ENCODE results near the gene SLC4A9.
A peak's percentile ranks its signal among the peaks of the same experiment; 100 is the strongest.

The SLC4A9 gene

GRCh38 chr5:140346348-140347221 lies 13.4 kb upstream of the SLC4A9 start, which contains the start of gene HBEGF:
TSS of gene HBEGF (minus strand) at chr5:140346603. CDS start at chr5:140346328, 275 bp downstream.
- Histone ChIP-seq H3K27me3 (ENCODE audit: control insufficient read depth in 1 of 2, insufficient read depth in 2 of 2, low read length in 2 of 2) (no peaks in the 10 kb centered on the region), H3K9me3 (ENCODE audit: control insufficient read depth in 1 of 2, low read length in 2 of 2) (no peaks in the 10 kb centered on the region), H3K4me3 (ENCODE audit: low read depth in 1 of 2, low read length in 2 of 2) (peak within 1 kb of the TSS; percentile 72 to 82), H3K27ac (ENCODE audit: low read depth, low read length) (peak within 1 kb of the TSS; percentile 61), H3K9ac (ENCODE audit: low read depth in 1 of 2, low read length in 2 of 2) (peak within 1 kb of the TSS; percentile 55 to 61), H3K4me1 (ENCODE audit: control insufficient read depth in 1 of 2, insufficient read depth in 2 of 2, low read length in 2 of 2) (peaks cover 48% of the 10 kb centered on the region in 2 donors), H3K36me3 (ENCODE audit: control insufficient read depth in 1 of 2, insufficient read depth in 2 of 2, low read length in 2 of 2) (peaks cover 6 to 10% of the 10 kb centered on the region in 2 donors)

DNA sequence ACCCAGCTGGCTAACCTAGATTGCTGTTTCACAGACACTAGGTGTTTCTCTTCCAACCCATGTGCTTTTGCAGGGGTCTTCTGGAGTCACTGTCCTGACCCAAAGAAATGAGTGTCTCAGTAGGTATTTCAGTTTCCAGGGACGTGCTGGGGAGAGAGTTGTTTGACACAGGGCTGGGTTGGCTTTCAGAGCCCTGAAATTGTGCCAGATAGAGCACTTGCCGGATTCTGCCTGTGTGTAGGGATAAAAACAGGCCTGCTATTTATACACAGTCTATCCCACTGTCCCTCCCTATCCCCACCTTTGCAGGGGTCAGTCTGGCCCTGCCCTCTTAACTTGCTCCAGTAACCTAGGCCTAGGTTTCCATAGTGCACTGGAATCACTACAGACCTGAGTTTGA lies 12.6 kb upstream of the SLC4A9 start:
- Histone ChIP-seq H3K36me3 (ENCODE audit: control insufficient read depth in 1 of 2, insufficient read depth in 2 of 2, low read length in 2 of 2) (peaks cover 2 to 4% of the 10 kb centered on the region in 2 donors), H3K27me3 (ENCODE audit: control insufficient read depth in 1 of 2, insufficient read depth in 2 of 2, low read length in 2 of 2) (no peaks in the 10 kb centered on the region), H3K9ac (ENCODE audit: low read depth in 1 of 2, low read length in 2 of 2) (peak overlapping the region; percentile 45 to 55), H3K27ac (ENCODE audit: low read depth, low read length) (no peak overlapping the region), H3K4me1 (ENCODE audit: control insufficient read depth in 1 of 2, insufficient read depth in 2 of 2, low read length in 2 of 2) (peaks cover 44 to 48% of the 10 kb centered on the region in 2 donors), H3K9me3 (ENCODE audit: control insufficient read depth in 1 of 2, low read length in 2 of 2) (no peaks in the 10 kb centered on the region), H3K4me3 (ENCODE audit: low read depth in 1 of 2, low read length in 2 of 2) (peak overlapping the region; percentile 68 to 82)

DNA sequence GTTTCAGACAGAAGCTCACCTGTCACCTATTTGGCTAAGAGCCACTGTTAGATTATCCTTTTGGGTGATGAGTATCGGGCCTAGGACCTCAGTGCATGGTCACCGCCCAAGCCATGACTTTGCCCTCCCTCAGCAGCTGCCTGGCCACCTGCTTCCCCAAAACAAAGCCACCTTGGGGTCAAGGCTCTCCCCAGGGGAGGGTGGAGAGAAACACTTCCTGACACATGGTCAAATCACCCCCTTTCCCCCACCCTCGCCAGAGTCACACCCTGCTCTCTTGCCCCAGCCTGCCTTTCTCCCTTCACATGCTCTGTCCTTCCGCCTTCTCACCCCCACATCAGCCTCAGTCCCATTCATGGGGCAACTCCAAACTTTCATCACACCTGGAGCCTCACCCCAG lies 11.9 kb upstream of the SLC4A9 start:
- H3K27ac ChIP-seq (ENCODE audit: low read depth, low read length): no peak overlapping the region
- no peaks in the 10 kb centered on the region for H3K27me3 ChIP-seq (ENCODE audit: control insufficient read depth in 1 of 2, insufficient read depth in 2 of 2, low read length in 2 of 2)
- H3K9me3 ChIP-seq (ENCODE audit: control insufficient read depth in 1 of 2, low read length in 2 of 2): no peaks in the 10 kb centered on the region
- H3K9ac ChIP-seq (ENCODE audit: low read depth in 1 of 2, low read length in 2 of 2): no peak overlapping the region
- H3K36me3 ChIP-seq (ENCODE audit: control insufficient read depth in 1 of 2, insufficient read depth in 2 of 2, low read length in 2 of 2): peaks cover 0 to 1% of the 10 kb centered on the region in 2 donors
- H3K4me1 ChIP-seq (ENCODE audit: control insufficient read depth in 1 of 2, insufficient read depth in 2 of 2, low read length in 2 of 2): peaks cover 42 to 43% of the 10 kb centered on the region in 2 donors
- no peak overlapping the region for H3K4me3 ChIP-seq (ENCODE audit: low read depth in 1 of 2, low read length in 2 of 2)

DNA sequence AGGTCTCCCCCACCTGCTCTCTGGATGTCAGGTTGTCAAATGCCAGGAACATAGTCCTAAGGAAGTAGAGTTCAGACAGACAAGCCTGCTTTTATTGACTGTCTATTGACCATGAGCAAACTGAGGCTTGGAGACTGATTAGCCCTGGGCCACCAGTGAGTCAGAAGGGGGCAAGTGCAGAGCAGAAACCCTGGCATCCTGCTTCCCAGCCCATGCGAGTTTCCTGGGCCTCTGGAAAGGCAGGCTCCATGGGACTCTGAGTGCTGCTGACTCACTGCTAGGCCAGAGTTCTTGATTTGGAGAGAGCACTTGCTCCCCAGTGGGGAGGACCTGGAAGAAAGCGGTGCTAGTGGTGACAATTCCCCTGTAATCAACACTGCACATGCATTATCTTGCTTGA lies 10.8 kb upstream of the SLC4A9 start:
- H3K4me3 ChIP-seq (ENCODE audit: low read depth in 1 of 2, low read length in 2 of 2): no peak overlapping the region
- peaks cover 39% of the 10 kb centered on the region in 2 donors for H3K4me1 ChIP-seq (ENCODE audit: control insufficient read depth in 1 of 2, insufficient read depth in 2 of 2, low read length in 2 of 2)
- H3K36me3 ChIP-seq (ENCODE audit: control insufficient read depth in 1 of 2, insufficient read depth in 2 of 2, low read length in 2 of 2): no peaks in the 10 kb centered on the region
- H3K9me3 ChIP-seq (ENCODE audit: control insufficient read depth in 1 of 2, low read length in 2 of 2): no peaks in the 10 kb centered on the region
- no peaks in the 10 kb centered on the region for H3K27me3 ChIP-seq (ENCODE audit: control insufficient read depth in 1 of 2, insufficient read depth in 2 of 2, low read length in 2 of 2)
- H3K27ac ChIP-seq (ENCODE audit: low read depth, low read length): no peak overlapping the region
- no peak overlapping the region for H3K9ac ChIP-seq (ENCODE audit: low read depth in 1 of 2, low read length in 2 of 2)

- Histone ChIP-seq H3K27ac (ENCODE audit: low read depth, low read length) (no peak overlapping the region), H3K9ac (ENCODE audit: low read depth in 1 of 2, low read length in 2 of 2) (no peak overlapping the region), H3K4me1 (ENCODE audit: control insufficient read depth in 1 of 2, insufficient read depth in 2 of 2, low read length in 2 of 2) (peaks cover 26 to 31% of the 10 kb centered on the region in 2 donors), H3K9me3 (ENCODE audit: control insufficient read depth in 1 of 2, low read length in 2 of 2) (no peaks in the 10 kb centered on the region), H3K4me3 (ENCODE audit: low read depth in 1 of 2, low read length in 2 of 2) (no peak overlapping the region), H3K27me3 (ENCODE audit: control insufficient read depth in 1 of 2, insufficient read depth in 2 of 2, low read length in 2 of 2) (no peaks in the 10 kb centered on the region), H3K36me3 (ENCODE audit: control insufficient read depth in 1 of 2, insufficient read depth in 2 of 2, low read length in 2 of 2) (no peaks in the 10 kb centered on the region)
Measured at GRCh38 chr5:140351609-140352334, 8.2 kb upstream of the SLC4A9 start.

DNA sequence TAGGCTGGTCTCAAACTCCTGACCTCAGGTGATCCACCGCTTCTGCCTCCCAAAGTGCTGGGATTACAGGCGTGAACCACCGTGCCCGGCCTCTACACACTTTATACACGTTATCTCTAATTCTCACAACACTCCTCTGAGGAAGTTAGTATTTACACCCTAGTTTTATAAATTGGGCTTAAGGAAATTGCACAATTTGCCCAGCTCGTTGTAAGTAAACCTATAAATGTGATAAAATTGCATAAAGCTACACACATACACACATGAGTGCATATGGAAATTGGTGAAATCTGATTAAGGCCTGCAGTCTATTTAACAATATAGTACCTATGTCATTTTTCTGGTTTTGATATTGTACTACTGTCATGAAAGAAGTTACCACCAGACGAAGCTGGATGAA lies 4.4 kb upstream of the SLC4A9 start:
- Histone ChIP-seq H3K4me1 (ENCODE audit: control insufficient read depth in 1 of 2, insufficient read depth in 2 of 2, low read length in 2 of 2) (peaks cover 14 to 17% of the 10 kb centered on the region in 2 donors), H3K9ac (ENCODE audit: low read depth in 1 of 2, low read length in 2 of 2) (no peak overlapping the region), H3K36me3 (ENCODE audit: control insufficient read depth in 1 of 2, insufficient read depth in 2 of 2, low read length in 2 of 2) (no peaks in the 10 kb centered on the region), H3K27ac (ENCODE audit: low read depth, low read length) (no peak overlapping the region), H3K9me3 (ENCODE audit: control insufficient read depth in 1 of 2, low read length in 2 of 2) (no peaks in the 10 kb centered on the region), H3K4me3 (ENCODE audit: low read depth in 1 of 2, low read length in 2 of 2) (no peak overlapping the region), H3K27me3 (ENCODE audit: control insufficient read depth in 1 of 2, insufficient read depth in 2 of 2, low read length in 2 of 2) (no peaks in the 10 kb centered on the region)

DNA sequence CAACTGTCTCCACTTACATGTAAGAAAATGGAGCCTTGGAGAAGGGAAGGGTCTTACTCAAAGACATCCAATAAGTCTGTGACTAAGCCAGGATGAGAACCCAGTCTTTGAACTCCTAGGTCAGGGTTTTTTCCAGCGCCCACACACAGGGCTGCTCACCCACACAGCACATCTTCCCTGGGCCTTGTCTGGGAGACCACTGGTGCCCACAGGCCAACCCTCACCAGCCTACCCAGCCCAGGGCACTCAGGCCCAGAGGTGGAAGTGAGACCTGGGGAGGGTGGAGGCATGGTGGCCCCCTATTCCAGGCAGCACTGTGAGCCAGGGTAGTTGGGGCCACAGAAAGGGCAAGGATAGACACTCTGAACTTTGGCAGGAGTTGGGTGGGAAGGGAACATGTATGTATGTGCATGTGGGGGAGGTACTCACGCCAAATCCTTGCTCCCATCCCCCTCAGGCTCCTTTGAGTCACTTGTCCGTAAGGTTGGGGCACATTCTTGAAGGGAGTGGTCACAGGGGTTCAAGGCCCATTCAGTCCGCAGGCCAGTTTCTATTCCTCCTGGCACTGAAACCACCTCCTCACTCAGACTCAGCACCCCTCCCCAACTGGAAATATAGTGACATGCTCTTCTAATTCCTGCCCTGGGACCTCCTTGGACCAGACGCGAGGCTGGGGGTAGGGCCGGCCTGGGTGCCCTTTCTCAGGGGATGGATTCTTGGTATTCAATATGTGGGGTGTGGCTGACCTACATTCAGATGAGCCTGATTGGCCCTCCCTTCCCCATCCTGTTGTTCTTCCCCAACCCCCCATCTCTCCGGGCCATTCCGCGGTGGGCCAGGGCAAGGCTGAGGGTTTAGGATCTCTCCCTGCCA lies 2.9 kb upstream of the SLC4A9 start:
- H3K36me3 ChIP-seq (ENCODE audit: control insufficient read depth in 1 of 2, insufficient read depth in 2 of 2, low read length in 2 of 2): no peaks in the 10 kb centered on the region
- H3K9ac ChIP-seq (ENCODE audit: low read depth in 1 of 2, low read length in 2 of 2): no peak overlapping the region
- H3K27ac ChIP-seq (ENCODE audit: low read depth, low read length): no peak overlapping the region
- H3K4me1 ChIP-seq (ENCODE audit: control insufficient read depth in 1 of 2, insufficient read depth in 2 of 2, low read length in 2 of 2): peaks cover 13 to 14% of the 10 kb centered on the region in 2 donors
- no peaks in the 10 kb centered on the region for H3K27me3 ChIP-seq (ENCODE audit: control insufficient read depth in 1 of 2, insufficient read depth in 2 of 2, low read length in 2 of 2)
- peak overlapping the region in 1 of 2 donors; percentile 29 for H3K4me3 ChIP-seq (ENCODE audit: low read depth in 1 of 2, low read length in 2 of 2)
- H3K9me3 ChIP-seq (ENCODE audit: control insufficient read depth in 1 of 2, low read length in 2 of 2): no peaks in the 10 kb centered on the region

- Histone ChIP-seq H3K4me3 (ENCODE audit: low read depth in 1 of 2, low read length in 2 of 2) (peak overlapping the region in 1 of 2 donors; percentile 53), H3K9me3 (ENCODE audit: control insufficient read depth in 1 of 2, low read length in 2 of 2) (no peaks in the 10 kb centered on the region)
Measured at GRCh38 chr5:140357726-140358093, 2.3 kb upstream of the SLC4A9 start.

GRCh38 chr5:140358738-140359310 lies 1.2 kb upstream of the SLC4A9 start:
- Histone ChIP-seq H3K27ac (ENCODE audit: low read depth, low read length) (no peak overlapping the region), H3K27me3 (ENCODE audit: control insufficient read depth in 1 of 2, insufficient read depth in 2 of 2, low read length in 2 of 2) (no peaks in the 10 kb centered on the region), H3K36me3 (ENCODE audit: control insufficient read depth in 1 of 2, insufficient read depth in 2 of 2, low read length in 2 of 2) (no peaks in the 10 kb centered on the region), H3K4me3 (ENCODE audit: low read depth in 1 of 2, low read length in 2 of 2) (no peak overlapping the region), H3K4me1 (ENCODE audit: control insufficient read depth in 1 of 2, insufficient read depth in 2 of 2, low read length in 2 of 2) (peaks cover 14 to 19% of the 10 kb centered on the region in 2 donors), H3K9me3 (ENCODE audit: control insufficient read depth in 1 of 2, low read length in 2 of 2) (no peaks in the 10 kb centered on the region), H3K9ac (ENCODE audit: low read depth in 1 of 2, low read length in 2 of 2) (no peak overlapping the region)

More at GRCh38 chr5:140357726-140358093, 2.3 kb upstream of the SLC4A9 start:
- Histone ChIP-seq H3K27me3 (ENCODE audit: control insufficient read depth in 1 of 2, insufficient read depth in 2 of 2, low read length in 2 of 2) (no peaks in the 10 kb centered on the region), H3K36me3 (ENCODE audit: control insufficient read depth in 1 of 2, insufficient read depth in 2 of 2, low read length in 2 of 2) (no peaks in the 10 kb centered on the region), H3K9ac (ENCODE audit: low read depth in 1 of 2, low read length in 2 of 2) (no peak overlapping the region), H3K4me1 (ENCODE audit: control insufficient read depth in 1 of 2, insufficient read depth in 2 of 2, low read length in 2 of 2) (peaks cover 13 to 14% of the 10 kb centered on the region in 2 donors), H3K27ac (ENCODE audit: low read depth, low read length) (no peak overlapping the region)
